ENCODE results near the gene TMEM233. TPM values are rescaled to one million over a fixed set of nuclear protein-coding genes. Genes with fewer than 3 reads are reported as not detected.

Gene TMEM233
- total RNA-seq (2014; rRNA removed), result 2.2 and 2.6 TPM in 2 replicates
- 2.9 TPM for polyA plus RNA-seq (2012)

- DNase-seq (ENCODE audit: low read depth), result peak; percentile 44
Measured at GRCh38 chr12:119593578-119594398, at the start of gene TMEM233. Gene TMEM233, plus strand, starts transcription at chr12:119593774. Its CDS starts 75 bp downstream, at chr12:119593849.

DNA sequence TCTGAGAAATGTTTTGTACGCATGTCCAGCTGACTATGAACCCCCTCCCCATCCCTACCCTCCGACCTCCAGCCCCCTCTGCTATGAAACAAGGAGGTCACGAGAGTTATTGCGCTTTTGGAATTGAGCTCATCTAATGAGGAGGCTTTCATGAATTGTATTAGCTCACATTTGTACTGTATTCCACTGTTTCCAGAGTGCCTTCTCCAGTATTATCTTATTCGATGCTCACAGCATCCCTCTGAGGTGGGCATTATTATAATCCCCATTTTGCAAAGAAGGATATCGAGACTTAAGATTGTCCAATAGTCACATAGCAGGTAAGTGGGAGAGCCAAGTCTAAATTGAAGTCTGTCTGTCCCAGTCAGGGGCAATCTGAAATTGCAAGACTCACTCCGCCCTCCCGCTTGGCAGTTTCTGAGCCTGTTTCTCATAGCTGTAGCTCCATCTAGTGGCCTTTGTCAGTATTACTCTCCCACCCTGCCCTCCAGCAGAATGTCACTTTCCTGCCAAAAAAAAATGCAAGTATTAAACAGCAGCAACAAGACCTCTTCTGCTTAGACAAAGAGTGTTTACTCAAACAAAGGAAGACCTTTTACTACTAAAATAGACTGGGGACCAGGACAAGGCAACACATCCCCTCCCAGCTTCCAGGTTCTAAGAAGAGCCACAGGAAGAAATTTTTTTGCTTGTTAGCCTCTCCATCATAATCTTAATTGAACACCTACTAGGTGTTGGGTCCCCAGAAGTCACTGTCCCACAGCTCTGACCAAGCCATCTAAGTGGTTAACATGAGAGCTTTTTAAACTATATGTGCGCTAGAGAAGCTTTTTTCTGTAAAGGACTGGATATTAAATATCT lies 48.6 kb upstream of the TMEM233 start:
- peak; percentile 61 for DNase-seq (ENCODE audit: low read depth)

GRCh38 chr12:119546340-119546739 lies 47.2 kb upstream of the TMEM233 start:
- DNase-seq (ENCODE audit: low read depth), result no peak

- DNase-seq (ENCODE audit: low read depth), result peak; percentile 25
Measured at GRCh38 chr12:119547001-119547400, 46.6 kb upstream of the TMEM233 start.

GRCh38 chr12:119556854-119557253 lies 36.7 kb upstream of the TMEM233 start:
- DNase-seq (ENCODE audit: low read depth), result no peak

GRCh38 chr12:119565404-119565803 lies 28.2 kb upstream of the TMEM233 start:
- DNase-seq (ENCODE audit: low read depth), result no peak

GRCh38 chr12:119570771-119571170 lies 22.8 kb upstream of the TMEM233 start:
- DNase-seq (ENCODE audit: low read depth), result no peak

- DNase-seq (ENCODE audit: low read depth), result no peak
Measured at GRCh38 chr12:119573086-119573485, 20.5 kb upstream of the TMEM233 start.

DNA sequence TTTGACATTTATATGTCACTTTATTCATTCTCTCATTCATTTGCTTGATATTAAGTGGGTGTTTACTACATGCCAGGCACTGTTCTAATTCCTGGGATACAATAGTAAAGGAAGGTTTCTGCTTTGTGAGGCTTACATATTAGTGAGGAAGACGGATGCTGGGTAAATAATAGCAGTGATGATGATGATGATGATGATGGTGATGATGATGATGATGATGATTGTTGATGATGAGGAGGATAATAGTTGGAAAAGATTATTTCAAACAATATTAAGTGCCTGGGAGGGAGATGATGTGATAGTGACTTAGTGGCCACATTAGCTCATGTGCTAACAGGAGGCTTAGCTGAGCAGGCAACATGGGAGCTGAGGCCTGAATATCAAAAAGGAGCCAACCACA lies 19.3 kb upstream of the TMEM233 start:
- no peak for DNase-seq (ENCODE audit: low read depth)

DNA sequence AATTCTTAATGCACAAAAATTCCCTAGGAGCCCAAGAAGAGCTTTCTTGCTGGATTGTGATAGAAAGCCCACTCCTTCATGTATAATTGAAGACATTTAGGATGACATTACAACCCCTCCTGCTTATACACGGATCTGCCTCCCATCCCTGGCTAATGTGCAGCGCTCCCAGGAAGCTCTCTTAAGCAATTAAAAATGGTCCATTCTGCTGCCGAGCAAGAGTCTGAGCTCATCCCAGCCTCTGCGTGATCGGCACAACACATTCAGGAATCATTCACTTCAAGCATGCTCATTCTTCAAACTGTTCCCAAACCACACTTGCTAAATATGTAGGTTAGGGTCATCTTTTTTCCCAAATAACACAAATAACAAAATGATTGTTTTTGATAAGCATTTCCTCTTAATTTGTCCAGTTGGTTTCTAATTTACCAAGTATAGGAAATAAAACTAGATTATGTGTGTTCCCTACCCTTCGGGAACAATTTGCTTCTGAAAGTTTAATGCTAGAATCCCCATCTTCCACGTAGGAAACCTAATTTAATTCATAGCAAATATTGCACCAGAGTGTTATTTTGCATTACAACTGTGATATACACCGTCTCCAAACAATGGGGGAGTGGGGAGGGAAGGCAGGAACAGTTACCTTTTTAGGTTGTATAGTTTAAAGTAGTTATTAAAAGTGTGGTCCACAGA lies 17.3 kb upstream of the TMEM233 start:
- no peak for DNase-seq (ENCODE audit: low read depth)

GRCh38 chr12:119576915-119577314 lies 16.7 kb upstream of the TMEM233 start:
- DNase-seq (ENCODE audit: low read depth), result no peak

DNA sequence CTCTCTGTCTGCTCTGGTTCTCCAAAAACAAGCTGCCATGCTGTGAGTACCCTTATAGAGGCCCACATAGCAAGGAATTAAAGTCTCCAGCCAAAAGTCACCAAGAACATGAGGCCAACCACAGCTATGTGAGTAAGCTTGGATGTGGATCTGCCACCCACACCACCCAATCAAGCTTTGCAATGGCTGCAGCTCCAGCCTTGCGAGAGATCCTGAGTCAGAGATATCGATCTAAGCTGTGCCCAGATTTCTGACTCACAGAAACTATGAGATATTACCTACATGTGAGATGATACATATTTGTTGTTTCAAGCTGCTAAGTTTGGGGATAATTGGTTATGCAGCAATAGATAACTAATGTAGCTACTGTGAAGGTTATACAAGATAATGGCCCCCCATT lies 15.5 kb upstream of the TMEM233 start:
- peak; percentile 55 for DNase-seq (ENCODE audit: low read depth)

DNA sequence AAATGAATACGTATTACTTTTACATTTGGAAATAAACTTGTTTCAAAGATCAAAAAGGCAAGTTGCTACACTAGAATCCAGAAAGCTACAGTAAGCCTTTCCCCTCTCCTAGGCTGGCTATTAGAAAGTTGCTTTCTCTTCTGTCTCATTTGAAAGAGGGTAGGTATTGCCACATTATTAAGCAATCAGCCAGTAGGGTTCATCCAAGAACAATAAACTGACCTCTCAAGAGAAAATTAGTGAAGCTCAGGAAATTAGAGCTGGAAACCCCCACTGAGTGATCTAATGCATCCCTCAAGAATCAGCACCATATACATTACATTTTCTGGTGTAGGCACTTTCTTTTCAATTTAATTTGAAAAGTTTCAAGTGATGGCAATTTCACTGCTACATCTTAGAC lies 4.5 kb upstream of the TMEM233 start:
- peak; percentile 69 for DNase-seq (ENCODE audit: low read depth)

DNA sequence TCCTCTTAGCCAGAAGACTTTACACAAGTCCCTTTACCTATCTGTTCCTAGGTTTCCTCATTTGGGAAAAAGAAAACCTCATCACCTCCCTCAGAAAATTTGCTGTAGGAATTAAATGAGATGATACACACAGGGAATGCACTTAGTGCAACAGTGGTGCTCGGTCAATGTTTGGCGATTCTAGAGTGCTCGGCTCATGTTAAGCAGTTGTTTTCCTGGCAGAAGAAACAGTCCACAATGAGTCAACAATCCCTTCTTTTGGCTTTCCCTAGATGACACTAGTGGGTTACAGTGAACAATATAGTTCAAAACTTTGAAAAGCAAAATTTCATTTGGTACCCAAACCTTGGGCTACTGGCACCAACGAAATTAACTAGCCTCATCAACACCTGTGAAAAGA lies 3.9 kb upstream of the TMEM233 start:
- peak; percentile 18 for DNase-seq (ENCODE audit: low read depth)

- peak; percentile 72 for DNase-seq (ENCODE audit: low read depth)
Measured at GRCh38 chr12:119592232-119592631, 1.3 kb upstream of the TMEM233 start.

GRCh38 chr12:119594399-119594730 lies 791 bp downstream of the TMEM233 start:
- DNase-seq (ENCODE audit: low read depth), result peak; percentile 26

DNA sequence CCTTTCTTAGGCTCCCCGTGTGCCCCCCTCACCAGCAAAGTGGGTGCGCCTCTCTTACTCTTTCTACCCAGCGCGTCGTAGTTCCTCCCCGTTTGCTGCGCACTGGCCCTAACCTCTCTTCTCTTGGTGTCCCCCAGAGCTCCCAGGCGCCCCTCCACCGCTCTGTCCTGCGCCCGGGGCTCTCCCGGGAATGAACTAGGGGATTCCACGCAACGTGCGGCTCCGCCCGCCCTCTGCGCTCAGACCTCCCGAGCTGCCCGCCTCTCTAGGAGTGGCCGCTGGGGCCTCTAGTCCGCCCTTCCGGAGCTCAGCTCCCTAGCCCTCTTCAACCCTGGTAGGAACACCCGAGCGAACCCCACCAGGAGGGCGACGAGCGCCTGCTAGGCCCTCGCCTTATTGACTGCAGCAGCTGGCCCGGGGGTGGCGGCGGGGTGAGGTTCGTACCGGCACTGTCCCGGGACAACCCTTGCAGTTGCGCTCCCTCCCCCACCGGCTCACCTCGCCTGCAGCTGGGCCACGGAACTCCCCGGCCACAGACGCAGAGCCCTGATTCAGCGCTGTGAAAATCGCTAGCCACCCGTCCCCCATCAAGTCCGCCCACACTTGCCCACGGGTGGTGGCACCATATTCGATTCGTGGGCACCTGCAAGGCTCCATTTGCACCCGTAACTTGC lies 1.3 kb downstream of the TMEM233 start:
- DNase-seq (ENCODE audit: low read depth), result peak; percentile 87

GRCh38 chr12:119598159-119598558 lies 4.6 kb downstream of the TMEM233 start:
- DNase-seq (ENCODE audit: low read depth), result no peak

GRCh38 chr12:119601877-119602733 lies 8.5 kb downstream of the TMEM233 start:
- no peak for DNase-seq (ENCODE audit: low read depth)

GRCh38 chr12:119602734-119603094 lies 9.1 kb downstream of the TMEM233 start:
- DNase-seq (ENCODE audit: low read depth), result no peak

DNA sequence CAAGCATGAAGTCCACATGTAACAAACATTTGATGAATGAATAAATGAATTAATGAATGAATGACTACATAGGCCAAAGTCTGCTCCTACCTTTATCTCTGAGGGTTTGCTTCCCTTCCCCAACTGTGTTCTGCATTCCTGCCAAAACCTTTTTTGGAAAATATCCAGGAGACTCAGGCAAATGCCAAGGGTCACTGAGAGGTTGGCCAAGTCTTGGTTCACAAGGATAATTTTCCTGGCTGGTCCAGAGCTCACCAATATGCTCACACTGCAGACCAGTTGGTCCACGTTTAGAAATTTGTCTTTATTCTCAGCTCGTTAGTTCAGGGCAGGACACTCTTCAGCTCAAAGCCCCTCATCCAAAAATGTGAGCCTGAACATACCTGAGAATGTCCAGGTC lies 10.2 kb downstream of the TMEM233 start:
- no peak for DNase-seq (ENCODE audit: low read depth)
